ENCODE results near the gene GPLD1. TPM values are rescaled to one million over a fixed set of nuclear protein-coding genes. Genes with fewer than 3 reads are reported as not detected.

The GPLD1 gene
- total RNA-seq, 1 experiment from 2014 or later, result 1.3 TPM

DNA sequence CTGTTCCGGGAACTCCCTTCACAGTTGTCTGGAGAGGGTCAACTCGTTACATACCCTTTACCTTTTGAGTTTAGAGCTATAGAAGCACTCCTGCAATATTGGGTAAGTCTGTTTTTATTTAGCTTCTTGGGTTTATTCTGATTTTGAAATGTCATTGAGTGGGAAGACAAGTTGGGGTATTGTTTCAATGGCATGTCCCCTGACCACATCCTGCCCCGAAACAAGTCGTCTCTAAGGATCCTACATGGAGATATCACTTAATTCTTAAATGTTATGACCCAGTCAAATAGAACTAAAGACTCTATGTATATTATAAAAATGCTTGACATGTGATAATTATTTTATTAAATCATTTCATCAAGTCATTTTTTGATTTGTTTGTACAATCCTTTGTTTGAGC is 77.1 kb downstream of the GPLD1 start:
- H3K9me3 ChIP-seq (ENCODE audit: low read length), result no peaks in the 10 kb centered on the region
- H4K20me1 ChIP-seq (ENCODE audit: low read length), result no peaks in the 10 kb centered on the region
- ChIA-PET CTCF (no interaction called here), POLR2A (ENCODE audit: unreplicated experiment) (no interaction called here)
- TF ChIP-seq EZH2phosphoT487 (IDR thresholded peaks at IDR 0.05; ENCODE audit: borderline replicate concordance, low read length) (no peak), EZH2 (IDR thresholded peaks at IDR 0.05; ENCODE audit: low read length, unreplicated experiment) (no peak)
- TF ChIP-seq, protein P1, sequence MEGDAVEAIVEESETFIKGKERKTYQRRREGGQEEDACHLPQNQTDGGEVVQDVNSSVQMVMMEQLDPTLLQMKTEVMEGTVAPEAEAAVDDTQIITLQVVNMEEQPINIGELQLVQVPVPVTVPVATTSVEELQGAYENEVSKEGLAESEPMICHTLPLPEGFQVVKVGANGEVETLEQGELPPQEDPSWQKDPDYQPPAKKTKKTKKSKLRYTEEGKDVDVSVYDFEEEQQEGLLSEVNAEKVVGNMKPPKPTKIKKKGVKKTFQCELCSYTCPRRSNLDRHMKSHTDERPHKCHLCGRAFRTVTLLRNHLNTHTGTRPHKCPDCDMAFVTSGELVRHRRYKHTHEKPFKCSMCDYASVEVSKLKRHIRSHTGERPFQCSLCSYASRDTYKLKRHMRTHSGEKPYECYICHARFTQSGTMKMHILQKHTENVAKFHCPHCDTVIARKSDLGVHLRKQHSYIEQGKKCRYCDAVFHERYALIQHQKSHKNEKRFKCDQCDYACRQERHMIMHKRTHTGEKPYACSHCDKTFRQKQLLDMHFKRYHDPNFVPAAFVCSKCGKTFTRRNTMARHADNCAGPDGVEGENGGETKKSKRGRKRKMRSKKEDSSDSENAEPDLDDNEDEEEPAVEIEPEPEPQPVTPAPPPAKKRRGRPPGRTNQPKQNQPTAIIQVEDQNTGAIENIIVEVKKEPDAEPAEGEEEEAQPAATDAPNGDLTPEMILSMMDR (conservative IDR thresholded peaks at IDR 0.05; ENCODE audit: low read depth, low read length), result no peak
- BruUV-seq (replicated peaks), result no TSS peak
- H3K36me3 ChIP-seq (ENCODE audit: low read depth, low read length), result peaks cover 53% of the 10 kb centered on the region
- no peaks in the 10 kb centered on the region for H3K4me1 ChIP-seq (ENCODE audit: insufficient read depth, low read length)
- ATAC-seq (no peak), DNase-seq (no peak)
- no peak overlapping the region for H3K27ac ChIP-seq (ENCODE audit: low read length)
- intact Hi-C loops (cut with micrococcal nuclease), result no loop called here
- no peaks in the 10 kb centered on the region for H3K9me2 ChIP-seq (replicated peaks; ENCODE audit: low read length)
- no peak overlapping the region for H3K9ac ChIP-seq (ENCODE audit: low read length)
- H3F3A ChIP-seq (ENCODE audit: low read length, unreplicated experiment), result no peaks in the 10 kb centered on the region
- peaks cover 22% of the 10 kb centered on the region for H3K79me2 ChIP-seq (ENCODE audit: low read length)
- H3K4me2 ChIP-seq (ENCODE audit: low read length), result no peak overlapping the region
- no peak overlapping the region for H3K4me3 ChIP-seq (ENCODE audit: low read length)
- no peaks in the 10 kb centered on the region for H3K27me3 ChIP-seq (ENCODE audit: low read length)
- H2AFZ ChIP-seq (ENCODE audit: low read length), result no peak overlapping the region

DNA sequence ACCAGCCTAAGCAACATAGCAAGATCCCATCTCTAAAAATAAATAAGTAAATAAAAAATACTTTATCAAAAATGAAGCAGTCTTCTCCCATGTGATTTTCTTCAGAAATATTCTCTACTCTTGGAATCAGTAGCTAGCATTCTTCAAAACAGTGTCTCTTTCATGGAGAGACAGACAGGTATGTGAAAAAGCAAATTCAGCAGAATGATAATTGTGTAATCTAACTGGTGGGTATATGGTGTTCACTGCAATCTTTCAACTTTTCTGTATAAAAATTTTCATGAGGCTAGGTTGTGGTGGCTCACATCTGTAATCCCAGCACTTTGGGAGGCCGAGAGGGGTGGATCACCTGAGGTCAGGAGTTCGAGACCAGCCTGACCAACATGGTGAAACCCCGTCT is 78.8 kb downstream of the GPLD1 start:
- no peak overlapping the region for H3K27ac ChIP-seq (ENCODE audit: low read length)
- H3K9ac ChIP-seq (ENCODE audit: low read length), result no peak overlapping the region
- intact Hi-C loops (cut with micrococcal nuclease), result no loop called here
- H4K20me1 ChIP-seq (ENCODE audit: low read length), result no peaks in the 10 kb centered on the region
- ChIA-PET POLR2A (ENCODE audit: unreplicated experiment) (no interaction called here), CTCF (no interaction called here)
- no peaks in the 10 kb centered on the region for H3K9me2 ChIP-seq (replicated peaks; ENCODE audit: low read length)
- no peak overlapping the region for H3K4me3 ChIP-seq (ENCODE audit: low read length)
- H3K27me3 ChIP-seq (ENCODE audit: low read length), result no peaks in the 10 kb centered on the region
- peaks cover 27% of the 10 kb centered on the region for H3K79me2 ChIP-seq (ENCODE audit: low read length)
- H3F3A ChIP-seq (ENCODE audit: low read length, unreplicated experiment), result no peaks in the 10 kb centered on the region
- no TSS peak for BruUV-seq (replicated peaks)
- TF ChIP-seq EZH2 (IDR thresholded peaks at IDR 0.05; ENCODE audit: low read length, unreplicated experiment), result no peak
- TF ChIP-seq, protein P1 (conservative IDR thresholded peaks at IDR 0.05; ENCODE audit: low read depth, low read length), result no peak
- TF ChIP-seq EZH2phosphoT487 (IDR thresholded peaks at IDR 0.05; ENCODE audit: borderline replicate concordance, low read length), result no peak
- peaks cover 41% of the 10 kb centered on the region for H3K36me3 ChIP-seq (ENCODE audit: low read depth, low read length)
- H2AFZ ChIP-seq (ENCODE audit: low read length), result no peak overlapping the region
- no peak overlapping the region for H3K4me2 ChIP-seq (ENCODE audit: low read length)
- H3K4me1 ChIP-seq (ENCODE audit: insufficient read depth, low read length), result no peaks in the 10 kb centered on the region
- DNase-seq (no peak), ATAC-seq (no peak)
- H3K9me3 ChIP-seq (ENCODE audit: low read length), result no peaks in the 10 kb centered on the region

DNA sequence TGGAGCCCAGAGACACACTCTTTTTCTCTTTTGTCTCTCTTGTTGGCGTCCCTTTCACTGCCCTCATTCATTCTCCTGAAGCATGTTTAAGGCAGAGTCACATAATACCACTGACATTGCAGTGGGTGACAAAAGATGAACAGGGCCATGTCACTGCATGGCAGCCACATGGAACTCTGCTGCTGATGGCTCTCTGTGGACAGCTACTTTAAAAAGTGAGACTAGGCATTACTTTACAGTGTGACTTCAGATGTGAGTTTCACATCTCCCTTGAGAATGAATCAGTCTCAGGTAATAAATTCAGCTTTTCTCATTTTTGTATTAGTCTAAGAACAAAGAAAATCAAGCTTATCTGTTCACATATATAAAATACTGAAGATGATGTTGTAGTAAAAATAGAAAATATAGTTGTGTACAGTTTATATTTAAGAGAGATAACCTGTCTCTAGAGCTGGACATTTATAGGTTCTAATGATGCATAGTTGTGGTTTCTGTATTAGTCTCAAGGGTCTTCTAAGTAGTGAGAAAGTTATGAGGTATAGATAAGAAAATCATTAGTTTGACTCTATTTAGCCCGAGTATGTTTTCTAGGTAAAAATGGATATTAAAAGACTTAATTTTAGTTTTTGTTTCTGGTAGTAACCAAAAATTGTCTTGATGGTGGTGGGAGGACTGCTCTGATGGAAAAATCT is 80.5 kb downstream of the GPLD1 start:
- H3F3A ChIP-seq (ENCODE audit: low read length, unreplicated experiment), result no peaks in the 10 kb centered on the region
- H4K20me1 ChIP-seq (ENCODE audit: low read length), result peaks cover 13% of the 10 kb centered on the region; the same call in 1 of the 2 replicates
- no peaks in the 10 kb centered on the region for H3K27me3 ChIP-seq (ENCODE audit: low read length)
- H3K4me3 ChIP-seq (ENCODE audit: low read length), result no peak overlapping the region
- DNase-seq (no peak), ATAC-seq (no peak)
- H3K79me2 ChIP-seq (ENCODE audit: low read length), result peaks cover 45% of the 10 kb centered on the region
- ChIA-PET CTCF (no interaction called here), POLR2A (ENCODE audit: unreplicated experiment) (interaction anchor here (0.5 kb wide), 2 partner anchors 308 to 1096 kb away, joined by 3 to 5 read pairs; no protein-coding TSS in a partner anchor)
- no peak overlapping the region for H3K27ac ChIP-seq (ENCODE audit: low read length)
- no peak overlapping the region for H2AFZ ChIP-seq (ENCODE audit: low read length)
- BruUV-seq (replicated peaks), result no TSS peak
- intact Hi-C loops (cut with micrococcal nuclease), result no loop called here
- no peak overlapping the region for H3K9ac ChIP-seq (ENCODE audit: low read length)
- H3K4me1 ChIP-seq (ENCODE audit: insufficient read depth, low read length), result peaks cover 12% of the 10 kb centered on the region
- H3K9me2 ChIP-seq (replicated peaks; ENCODE audit: low read length), result no peaks in the 10 kb centered on the region
- H3K4me2 ChIP-seq (ENCODE audit: low read length), result no peak overlapping the region
- no peaks in the 10 kb centered on the region for H3K9me3 ChIP-seq (ENCODE audit: low read length)
- TF ChIP-seq, protein P1 (conservative IDR thresholded peaks at IDR 0.05; ENCODE audit: low read depth, low read length), result no peak
- TF ChIP-seq EZH2 (IDR thresholded peaks at IDR 0.05; ENCODE audit: low read length, unreplicated experiment), result no peak
- no peak for TF ChIP-seq EZH2phosphoT487 (IDR thresholded peaks at IDR 0.05; ENCODE audit: borderline replicate concordance, low read length)
- H3K36me3 ChIP-seq (ENCODE audit: low read depth, low read length), result peaks cover 37% of the 10 kb centered on the region
